Activated CD8-positive, alpha-beta memory T cell treated with anti-CD3 and anti-CD28 coated beads, Interleukin-2, amount 50 U/mL, for 24 hours (primary cell): Measurements from ENCODE around the gene NDUFA5.

Experiments
- DNase-seq: peaks from one replicate; pipeline ENCODE4 v3.0.0-alpha.2; 2020; ENCODE audit errors: extremely low read depth

NDUFA5 gene

GRCh38 chr7:123505221-123505620, 52.4 kb downstream of the NDUFA5 start:
- no peak for DNase-seq

- no peak for DNase-seq
These were observed 55.4 kb downstream of the NDUFA5 start for GRCh38 chr7:123502201-123502600.

GRCh38 chr7:123500878-123501489, 56.6 kb downstream of the NDUFA5 start:
- DNase-seq = no peak

- DNase-seq = no peak
These were observed 58.2 kb downstream of the NDUFA5 start for GRCh38 chr7:123499211-123499970.

- DNase-seq = no peak
These were observed 59.0 kb downstream of the NDUFA5 start for GRCh38 chr7:123498601-123499000.

GRCh38 chr7:123498031-123498430, 59.6 kb downstream of the NDUFA5 start:
- no peak for DNase-seq

GRCh38 chr7:123494193-123494796, 63.3 kb downstream of the NDUFA5 start:
- DNase-seq = no peak

- no peak for DNase-seq
These were observed 65.1 kb downstream of the NDUFA5 start for GRCh38 chr7:123492485-123492884.
